ENCODE measurements around the gene SNAPIN. TPM values are rescaled to one million over a fixed set of nuclear protein-coding genes. Genes with fewer than 3 reads are reported as not detected.

SNAPIN gene
- total RNA-seq, 1 experiment from 2014 or later: 46.8 TPM

DNA sequence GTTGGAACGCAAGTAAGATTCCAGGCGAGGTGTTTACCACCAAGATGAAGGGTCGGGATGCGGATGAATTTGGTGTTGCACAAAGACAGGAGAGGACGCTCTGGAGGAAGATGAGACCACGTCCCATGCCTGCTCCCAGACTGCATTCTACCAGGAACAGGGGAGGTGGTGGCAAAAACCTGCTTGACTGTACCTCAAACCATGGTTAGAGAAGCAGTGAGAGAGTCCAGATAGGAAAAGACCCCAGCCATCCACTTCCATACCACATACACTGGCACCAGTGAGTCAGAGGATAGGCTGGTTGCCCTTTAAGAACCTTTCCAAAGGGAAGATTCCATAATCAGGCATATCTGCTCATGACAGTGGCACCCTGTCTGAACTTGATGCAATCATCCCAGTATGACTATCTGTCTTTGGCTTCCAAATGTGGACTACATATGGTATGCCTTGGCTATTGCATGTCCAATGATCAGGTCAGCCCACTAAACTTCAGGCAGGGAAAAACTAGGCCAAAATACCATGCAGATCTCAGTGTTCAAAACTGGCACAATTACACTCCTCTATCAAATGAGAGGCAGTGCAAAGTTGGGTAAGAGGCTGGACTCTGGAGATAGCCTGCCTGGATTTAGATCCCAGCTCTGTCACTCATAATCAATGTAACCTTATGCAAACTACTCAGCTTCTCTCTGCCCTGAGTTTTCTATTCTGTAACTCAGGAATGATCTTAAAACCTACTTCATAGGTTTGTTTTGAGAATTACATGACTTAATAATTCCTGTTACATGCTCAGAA lies 40.6 kb downstream of the SNAPIN start:
- Histone ChIP-seq H3K27ac (ENCODE audit: low read length) (no peak overlapping the region), H3K36me3 (ENCODE audit: control insufficient read depth, insufficient read depth, low read length) (no peaks in the 10 kb centered on the region), H3K9me3 (ENCODE audit: control insufficient read depth, insufficient read depth, low read depth, low read length) (no peaks in the 10 kb centered on the region), H3K4me3 (ENCODE audit: low read depth in 2 of 2, low read length in 2 of 2) (no peak overlapping the region), H3K4me1 (ENCODE audit: control insufficient read depth, insufficient read depth, low read length) (peaks cover 7% of the 10 kb centered on the region), H3K27me3 (ENCODE audit: control insufficient read depth, insufficient read depth, low read length) (no peaks in the 10 kb centered on the region)
- peak; percentile 50; the same call in 1 of the 2 replicates for ATAC-seq
- intact Hi-C loops (cut with micrococcal nuclease; ENCODE audit: unreplicated experiment) (no loop called here), in situ Hi-C loops (cut with HindIII; ENCODE audit: low pct_unique_long_range_greater_than_20kb, low sequenced_read_pairs) (no loop called here)
- ChIA-PET POLR2A (no interaction called here), CTCF (no interaction called here)
- no TSS peak for BruUV-seq (replicated peaks)
- TF ChIP-seq, protein P1, sequence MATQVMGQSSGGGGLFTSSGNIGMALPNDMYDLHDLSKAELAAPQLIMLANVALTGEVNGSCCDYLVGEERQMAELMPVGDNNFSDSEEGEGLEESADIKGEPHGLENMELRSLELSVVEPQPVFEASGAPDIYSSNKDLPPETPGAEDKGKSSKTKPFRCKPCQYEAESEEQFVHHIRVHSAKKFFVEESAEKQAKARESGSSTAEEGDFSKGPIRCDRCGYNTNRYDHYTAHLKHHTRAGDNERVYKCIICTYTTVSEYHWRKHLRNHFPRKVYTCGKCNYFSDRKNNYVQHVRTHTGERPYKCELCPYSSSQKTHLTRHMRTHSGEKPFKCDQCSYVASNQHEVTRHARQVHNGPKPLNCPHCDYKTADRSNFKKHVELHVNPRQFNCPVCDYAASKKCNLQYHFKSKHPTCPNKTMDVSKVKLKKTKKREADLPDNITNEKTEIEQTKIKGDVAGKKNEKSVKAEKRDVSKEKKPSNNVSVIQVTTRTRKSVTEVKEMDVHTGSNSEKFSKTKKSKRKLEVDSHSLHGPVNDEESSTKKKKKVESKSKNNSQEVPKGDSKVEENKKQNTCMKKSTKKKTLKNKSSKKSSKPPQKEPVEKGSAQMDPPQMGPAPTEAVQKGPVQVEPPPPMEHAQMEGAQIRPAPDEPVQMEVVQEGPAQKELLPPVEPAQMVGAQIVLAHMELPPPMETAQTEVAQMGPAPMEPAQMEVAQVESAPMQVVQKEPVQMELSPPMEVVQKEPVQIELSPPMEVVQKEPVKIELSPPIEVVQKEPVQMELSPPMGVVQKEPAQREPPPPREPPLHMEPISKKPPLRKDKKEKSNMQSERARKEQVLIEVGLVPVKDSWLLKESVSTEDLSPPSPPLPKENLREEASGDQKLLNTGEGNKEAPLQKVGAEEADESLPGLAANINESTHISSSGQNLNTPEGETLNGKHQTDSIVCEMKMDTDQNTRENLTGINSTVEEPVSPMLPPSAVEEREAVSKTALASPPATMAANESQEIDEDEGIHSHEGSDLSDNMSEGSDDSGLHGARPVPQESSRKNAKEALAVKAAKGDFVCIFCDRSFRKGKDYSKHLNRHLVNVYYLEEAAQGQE (IDR thresholded peaks at IDR 0.05; ENCODE audit: insufficient read depth in 1 of 2, low read depth in 2 of 2, low read length in 1 of 2): no peak
- TF ChIP-seq, protein P2, sequence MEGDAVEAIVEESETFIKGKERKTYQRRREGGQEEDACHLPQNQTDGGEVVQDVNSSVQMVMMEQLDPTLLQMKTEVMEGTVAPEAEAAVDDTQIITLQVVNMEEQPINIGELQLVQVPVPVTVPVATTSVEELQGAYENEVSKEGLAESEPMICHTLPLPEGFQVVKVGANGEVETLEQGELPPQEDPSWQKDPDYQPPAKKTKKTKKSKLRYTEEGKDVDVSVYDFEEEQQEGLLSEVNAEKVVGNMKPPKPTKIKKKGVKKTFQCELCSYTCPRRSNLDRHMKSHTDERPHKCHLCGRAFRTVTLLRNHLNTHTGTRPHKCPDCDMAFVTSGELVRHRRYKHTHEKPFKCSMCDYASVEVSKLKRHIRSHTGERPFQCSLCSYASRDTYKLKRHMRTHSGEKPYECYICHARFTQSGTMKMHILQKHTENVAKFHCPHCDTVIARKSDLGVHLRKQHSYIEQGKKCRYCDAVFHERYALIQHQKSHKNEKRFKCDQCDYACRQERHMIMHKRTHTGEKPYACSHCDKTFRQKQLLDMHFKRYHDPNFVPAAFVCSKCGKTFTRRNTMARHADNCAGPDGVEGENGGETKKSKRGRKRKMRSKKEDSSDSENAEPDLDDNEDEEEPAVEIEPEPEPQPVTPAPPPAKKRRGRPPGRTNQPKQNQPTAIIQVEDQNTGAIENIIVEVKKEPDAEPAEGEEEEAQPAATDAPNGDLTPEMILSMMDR (IDR thresholded peaks at IDR 0.05): no peak
- no peak for DNase-seq (ENCODE audit: low read depth, low spot score)

DNA sequence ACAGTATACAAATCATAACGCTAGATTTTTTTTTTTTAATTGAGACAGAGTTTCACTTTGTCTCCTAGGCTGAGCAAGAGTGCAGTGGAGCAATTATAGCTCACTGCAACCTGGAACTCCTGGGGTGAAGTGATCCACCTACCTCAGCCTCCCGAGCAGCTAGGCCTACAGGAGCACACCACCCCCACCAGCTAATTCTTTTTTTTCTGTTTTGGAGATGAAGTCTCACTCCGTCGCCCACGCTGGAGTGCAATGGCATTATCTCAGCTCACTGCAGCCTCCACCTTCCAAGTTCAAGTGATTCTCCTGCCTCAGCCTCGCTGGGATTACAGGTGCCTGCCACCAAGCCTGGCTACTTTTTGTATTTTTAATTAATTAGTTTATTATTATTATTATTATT lies 41.3 kb downstream of the SNAPIN start:
- ATAC-seq: no peak
- Histone ChIP-seq H3K27me3 (ENCODE audit: control insufficient read depth, insufficient read depth, low read length) (no peaks in the 10 kb centered on the region), H3K4me1 (ENCODE audit: control insufficient read depth, insufficient read depth, low read length) (peaks cover 7% of the 10 kb centered on the region), H3K36me3 (ENCODE audit: control insufficient read depth, insufficient read depth, low read length) (no peaks in the 10 kb centered on the region), H3K4me3 (ENCODE audit: low read depth in 2 of 2, low read length in 2 of 2) (no peak overlapping the region), H3K9me3 (ENCODE audit: control insufficient read depth, insufficient read depth, low read depth, low read length) (no peaks in the 10 kb centered on the region), H3K27ac (ENCODE audit: low read length) (no peak overlapping the region)
- intact Hi-C loops (cut with micrococcal nuclease; ENCODE audit: unreplicated experiment): no loop called here
- DNase-seq (ENCODE audit: low read depth, low spot score): no peak
- ChIA-PET CTCF (no interaction called here), POLR2A (no interaction called here)
- BruUV-seq (replicated peaks): no TSS peak
- TF ChIP-seq, protein P1 (IDR thresholded peaks at IDR 0.05; ENCODE audit: insufficient read depth in 1 of 2, low read depth in 2 of 2, low read length in 1 of 2): no peak
- TF ChIP-seq SIN3A (IDR thresholded peaks at IDR 0.05; ENCODE audit: borderline replicate concordance, insufficient read depth, low read depth, low read length): no peak
- TF ChIP-seq, protein P2 (IDR thresholded peaks at IDR 0.05): no peak
- no peak for TF ChIP-seq TCF7L2 (IDR thresholded peaks at IDR 0.05; ENCODE audit: low read depth, low read length)
- TF ChIP-seq POLR2AphosphoS5 (IDR thresholded peaks at IDR 0.05; ENCODE audit: low read depth, low read length): no peak
- in situ Hi-C loops (cut with HindIII; ENCODE audit: low pct_unique_long_range_greater_than_20kb, low sequenced_read_pairs): no loop called here

Data from Panc1 (cell line).